PC-9 (cell line): Measurements from ENCODE around the gene ATXN3. TPM values are rescaled to one million over a fixed set of nuclear protein-coding genes. Genes with fewer than 3 reads are reported as not detected.

Experiments
- BruUV-seq: library from RNA; stranded (reverse); fragments of 400-500 nt; replicated peaks from 2 replicates; lab custom pipeline; 2021; lab: Mats Ljungman, UMichigan
- CTCF ChIA-PET: fragments of 300-600 bp; sonication (Branson Sonifier 250); formaldehyde crosslinking; loops from one replicate; lab custom pipeline; 2022; ENCODE audit warnings: antibody characterized with exemption; lab: Charles Lee
- POLR2A ChIA-PET: fragments of 300-600 bp; sonication (Branson Sonifier 250); formaldehyde crosslinking; loops from one replicate; lab custom pipeline; 2022; ENCODE audit warnings: antibody characterized with exemption; ENCODE audit not compliant: unreplicated experiment; lab: Charles Lee
- DNase-seq, 2 experiments: peaks; one replicate each; pipeline versions ENCODE4 v3.0.0 to v3.0.0-alpha.2; 2015 to 2022; ENCODE audit warnings: mixed read lengths in 1 of 2
- H2AFZ ChIP-seq: fragments of 200-600 bp; sonication (generic); 2 replicates; pipeline ENCODE4 v1.8.1; 2017; ENCODE audit warnings: antibody characterized with exemption
- H3F3A ChIP-seq: fragments of 200-600 bp; sonication (generic); 2 replicates; pipeline ENCODE4 v1.8.1; 2017; ENCODE audit warnings: antibody characterized with exemption, mild to moderate bottlenecking, low read depth; ENCODE audit not compliant: insufficient read depth
- H3K27ac ChIP-seq: fragments of 200-600 bp; sonication (generic); 2 replicates; pipeline ENCODE4 v1.6.1; 2016; ENCODE audit warnings: mixed run types
- H3K27me3 ChIP-seq: fragments of 200-600 bp; sonication (generic); 2 replicates; pipeline ENCODE4 v1.6.1; 2016; ENCODE audit warnings: low read depth, mixed run types; ENCODE audit not compliant: insufficient read depth
- H3K36me3 ChIP-seq: fragments of 200-600 bp; sonication (generic); 2 replicates; pipeline ENCODE4 v1.6.1; 2016; ENCODE audit warnings: low read depth, mixed run types
- H3K4me1 ChIP-seq: fragments of 200-600 bp; sonication (generic); replicated peaks from 2 replicates; pipeline ENCODE4 v1.6.1; 2016; ENCODE audit warnings: mixed run types; ENCODE audit not compliant: insufficient read depth
- H3K4me2 ChIP-seq: fragments of 200-600 bp; sonication (generic); 2 replicates; pipeline ENCODE4 v1.6.1; 2017; ENCODE audit warnings: mixed run types
- H3K4me3 ChIP-seq: fragments of 200-600 bp; sonication (generic); 2 replicates; pipeline ENCODE4 v1.6.1; 2016; ENCODE audit warnings: mixed run types
- H3K79me2 ChIP-seq: fragments of 200-600 bp; sonication (generic); 2 replicates; pipeline ENCODE4 v1.6.1; 2017; ENCODE audit warnings: low read depth, mixed run types
- H3K9me2 ChIP-seq: fragments of 200-600 bp; sonication (generic); 2 replicates; pipeline ENCODE4 v1.8.1; 2017; ENCODE audit warnings: mild to moderate bottlenecking; ENCODE audit not compliant: insufficient read depth
- H3K9me3 ChIP-seq: fragments of 200-600 bp; sonication (generic); 2 replicates; pipeline ENCODE4 v1.8.1; 2016; ENCODE audit warnings: low read depth; ENCODE audit not compliant: insufficient read depth
- H4K20me1 ChIP-seq: fragments of 200-600 bp; sonication (generic); 2 replicates; pipeline ENCODE4 v1.8.1; 2017; ENCODE audit not compliant: insufficient read depth
- EZH2 ChIP-seq: fragments of 200-600 bp; sonication (generic); IDR thresholded peaks from 2 replicates; pipeline ENCODE4 v1.8.0; 2017; ENCODE audit warnings: antibody characterized with exemption, low read depth
- intact Hi-C: fragments of 100-400 bp; cut with micrococcal nuclease; formaldehyde crosslinking; loops from one replicate; pipeline ENCODE4 v1.10.0; 2022; ENCODE audit not compliant: unreplicated experiment
- total RNA-seq: library from RNA; stranded (reverse); gene quantifications from 2 replicates; pipeline ENCODE4 v1.2.3, GENCODE V29; 2021
- TF ChIP-seq, protein P1 (sequence below): fragments of 200-600 bp; sonication (generic); conservative IDR thresholded peaks from 2 replicates; pipeline ENCODE4 v1.6.1; 2017; ENCODE audit warnings: mixed run types, antibody characterized with exemption, mild to moderate bottlenecking, moderate library complexity

The ATXN3 gene
- total RNA-seq, 1 experiment from 2014 or later: 8.5 TPM

- BruUV-seq: TSS peak; percentile 47
- no peaks in the 10 kb centered on the region for H3K27me3 ChIP-seq
- H3K27ac ChIP-seq: peak overlapping the region; percentile 83
- H3K36me3 ChIP-seq: no peaks in the 10 kb centered on the region
- H3K9me2 ChIP-seq: no peaks in the 10 kb centered on the region
- DNase-seq: no peak
- intact Hi-C loops: no loop called here
- H2AFZ ChIP-seq: peak overlapping the region; percentile 93
- POLR2A ChIA-PET: interaction anchor here (0.5 kb wide), 1 partner anchor 1153 kb away, joined by 7 read pairs; no protein-coding TSS in a partner anchor
- H3F3A ChIP-seq: peaks cover 9% of the 10 kb centered on the region; the same call in 1 of the 2 replicates
- H3K4me2 ChIP-seq: peak overlapping the region; percentile 85
- peaks cover 40% of the 10 kb centered on the region for H3K79me2 ChIP-seq
- peaks cover 4% of the 10 kb centered on the region for H3K4me1 ChIP-seq
- H3K9me3 ChIP-seq: no peaks in the 10 kb centered on the region
- peak overlapping the region; percentile 98 for H3K4me3 ChIP-seq
- H4K20me1 ChIP-seq: no peaks in the 10 kb centered on the region
- TF ChIP-seq EZH2: no peak
- TF ChIP-seq, protein P1, sequence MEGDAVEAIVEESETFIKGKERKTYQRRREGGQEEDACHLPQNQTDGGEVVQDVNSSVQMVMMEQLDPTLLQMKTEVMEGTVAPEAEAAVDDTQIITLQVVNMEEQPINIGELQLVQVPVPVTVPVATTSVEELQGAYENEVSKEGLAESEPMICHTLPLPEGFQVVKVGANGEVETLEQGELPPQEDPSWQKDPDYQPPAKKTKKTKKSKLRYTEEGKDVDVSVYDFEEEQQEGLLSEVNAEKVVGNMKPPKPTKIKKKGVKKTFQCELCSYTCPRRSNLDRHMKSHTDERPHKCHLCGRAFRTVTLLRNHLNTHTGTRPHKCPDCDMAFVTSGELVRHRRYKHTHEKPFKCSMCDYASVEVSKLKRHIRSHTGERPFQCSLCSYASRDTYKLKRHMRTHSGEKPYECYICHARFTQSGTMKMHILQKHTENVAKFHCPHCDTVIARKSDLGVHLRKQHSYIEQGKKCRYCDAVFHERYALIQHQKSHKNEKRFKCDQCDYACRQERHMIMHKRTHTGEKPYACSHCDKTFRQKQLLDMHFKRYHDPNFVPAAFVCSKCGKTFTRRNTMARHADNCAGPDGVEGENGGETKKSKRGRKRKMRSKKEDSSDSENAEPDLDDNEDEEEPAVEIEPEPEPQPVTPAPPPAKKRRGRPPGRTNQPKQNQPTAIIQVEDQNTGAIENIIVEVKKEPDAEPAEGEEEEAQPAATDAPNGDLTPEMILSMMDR: no peak
- CTCF ChIA-PET: no interaction called here
Observed at GRCh38 chr14:92105073-92105892, 1.1 kb downstream of the ATXN3 start.

- DNase-seq: no peak
- no peaks in the 10 kb centered on the region for H4K20me1 ChIP-seq
- intact Hi-C loops: no loop called here
- H3K27me3 ChIP-seq: no peaks in the 10 kb centered on the region
- H3K4me3 ChIP-seq: no peak overlapping the region
- no peaks in the 10 kb centered on the region for H3K9me2 ChIP-seq
- no peaks in the 10 kb centered on the region for H3K36me3 ChIP-seq
- ChIA-PET CTCF (no interaction called here), POLR2A (no interaction called here)
- peaks cover 4% of the 10 kb centered on the region for H3K4me1 ChIP-seq
- peaks cover 9% of the 10 kb centered on the region; the same call in 1 of the 2 replicates for H3F3A ChIP-seq
- no peaks in the 10 kb centered on the region for H3K9me3 ChIP-seq
- no peak overlapping the region for H2AFZ ChIP-seq
- no TSS peak for BruUV-seq
- peaks cover 50% of the 10 kb centered on the region for H3K79me2 ChIP-seq
- no peak for TF ChIP-seq EZH2
- TF ChIP-seq, protein P1: no peak
- no peak overlapping the region for H3K27ac ChIP-seq
- no peak overlapping the region for H3K4me2 ChIP-seq
Observed at GRCh38 chr14:92103363-92103989, 2.9 kb downstream of the ATXN3 start.

DNA sequence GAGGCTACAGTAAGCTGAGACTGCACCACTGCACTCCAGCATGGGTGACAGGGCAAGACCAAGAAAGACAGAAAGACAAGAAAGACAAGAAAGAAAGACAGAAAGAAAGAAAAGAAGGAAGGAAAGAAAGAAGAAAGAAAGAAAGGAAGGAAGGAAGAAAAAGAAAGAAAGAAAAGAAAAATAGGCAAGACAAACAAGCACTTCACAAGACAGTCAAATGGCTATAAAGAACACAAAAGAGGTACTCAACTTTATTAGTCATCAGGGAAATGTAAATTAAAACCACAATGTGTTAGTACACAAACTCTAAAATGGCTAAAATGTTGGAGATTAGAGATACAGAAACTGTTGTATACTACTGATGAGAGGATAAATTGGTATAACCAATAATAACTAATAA lies 6.6 kb downstream of the ATXN3 start:
- TF ChIP-seq EZH2: no peak
- TF ChIP-seq, protein P1: no peak
- H3F3A ChIP-seq: no peaks in the 10 kb centered on the region
- intact Hi-C loops: no loop called here
- POLR2A ChIA-PET: no interaction called here
- H3K9me3 ChIP-seq: no peaks in the 10 kb centered on the region
- H3K4me3 ChIP-seq: no peak overlapping the region
- H3K36me3 ChIP-seq: no peaks in the 10 kb centered on the region
- no peak overlapping the region for H3K27ac ChIP-seq
- H3K4me2 ChIP-seq: no peak overlapping the region
- H3K79me2 ChIP-seq: peaks cover 40% of the 10 kb centered on the region
- no peak overlapping the region for H2AFZ ChIP-seq
- H3K4me1 ChIP-seq: no peaks in the 10 kb centered on the region
- CTCF ChIA-PET: no interaction called here
- BruUV-seq: no TSS peak
- no peaks in the 10 kb centered on the region for H4K20me1 ChIP-seq
- no peaks in the 10 kb centered on the region for H3K9me2 ChIP-seq
- DNase-seq: no peak
- H3K27me3 ChIP-seq: no peaks in the 10 kb centered on the region
